SK-N-SH (cell line): Measurements from ENCODE around the gene ALDH7A1. TPM values are rescaled to one million over a fixed set of nuclear protein-coding genes. Genes with fewer than 3 reads are reported as not detected.

Source experiments
- CTCF ChIA-PET: fragments of 300-600, 350-600 bp; formaldehyde crosslinking; extraction: SDS; loops from one replicate; lab custom pipeline; 2021; lab: Yijun Ruan, JAX
- POLR2A ChIA-PET: fragments of 350-600 bp; sonication (Branson Sonifier 250); formaldehyde crosslinking; extraction: SDS; loops from one replicate; lab custom pipeline; 2020; ENCODE audit warnings: antibody characterized with exemption, inconsistent platforms; lab: Yijun Ruan, JAX
- DNase-seq: peaks from one replicate; pipeline ENCODE4 v3.0.0; 2012
- H2AFZ ChIP-seq: fragments of 200-600 bp; sonication (generic); 2 replicates; pipeline ENCODE4 v1.8.1; 2016; ENCODE audit warnings: antibody characterized with exemption, mild to moderate bottlenecking, low read depth
- H3F3A ChIP-seq: fragments of 200-600 bp; sonication (generic); replicated peaks from 2 replicates; pipeline ENCODE3; 2016; ENCODE audit warnings: antibody characterized with exemption, mild to moderate bottlenecking; ENCODE audit not compliant: insufficient read depth
- H3K27ac ChIP-seq, 2 experiments: fragments of 200-500 bp in 1 of 2; fragments of 200-600 bp in 1 of 2; sonication (Bioruptor generic) in 1 of 2; sonication (generic), shearing (Covaris generic) in 1 of 2; 2 replicates each; pipeline versions ENCODE4 v1.5.1 to v1.6.1; 2014 to 2016; ENCODE audit warnings: low read depth in 2 of 2, inconsistent platforms in 1 of 2, low read length in 1 of 2, mild to moderate bottlenecking in 1 of 2, mixed read lengths in 1 of 2
- H3K27me3 ChIP-seq: fragments of 200-600 bp; sonication (generic), shearing (Covaris generic); 2 replicates; pipeline ENCODE4 v1.6.1; 2016; ENCODE audit warnings: mixed run types; ENCODE audit not compliant: insufficient read depth
- H3K36me3 ChIP-seq, 2 experiments: fragments of 200-500 bp in 1 of 2; fragments of 200-600 bp in 1 of 2; sonication (Bioruptor generic) in 1 of 2; sonication (generic) in 1 of 2; replicated peaks in 1 of 2; 2 replicates each; pipeline versions ENCODE3 to v1.5.1; 2014 to 2016; ENCODE audit warnings: low read length in 1 of 2, mild to moderate bottlenecking in 1 of 2; ENCODE audit not compliant: insufficient read depth in 2 of 2, control insufficient read depth in 1 of 2
- H3K4me1 ChIP-seq, 2 experiments: fragments of 200-500 bp in 1 of 2; fragments of 200-600 bp in 1 of 2; sonication (Bioruptor generic) in 1 of 2; sonication (generic), shearing (Covaris generic) in 1 of 2; 2 replicates each; pipeline versions ENCODE4 v1.5.1 to v1.6.1; 2014 to 2016; ENCODE audit warnings: low read depth in 1 of 2, low read length in 1 of 2, mixed run types in 1 of 2; ENCODE audit not compliant: insufficient read depth in 2 of 2, control insufficient read depth in 1 of 2
- H3K4me2 ChIP-seq: fragments of 200-600 bp; sonication (generic), shearing (Covaris generic); 2 replicates; pipeline ENCODE4 v1.6.1; 2017; ENCODE audit warnings: mixed run types
- H3K4me3 ChIP-seq, 2 experiments: fragments of 200-500 bp in 1 of 2; fragments of 200-600 bp in 1 of 2; sonication (Bioruptor generic) in 1 of 2; sonication (generic), shearing (Covaris generic) in 1 of 2; 2 replicates each; pipeline versions ENCODE4 v1.5.1 to v1.8.1; 2014 to 2016; ENCODE audit warnings: low read depth in 2 of 2, inconsistent platforms in 1 of 2, low read length in 1 of 2, mild to moderate bottlenecking in 1 of 2, mixed read lengths in 1 of 2, moderate library complexity in 1 of 2
- H3K79me2 ChIP-seq: fragments of 200-600 bp; sonication (generic); 2 replicates; pipeline ENCODE4 v1.8.1; 2017; ENCODE audit warnings: mild to moderate bottlenecking; ENCODE audit not compliant: insufficient read depth
- H3K9ac ChIP-seq: fragments of 200-600 bp; sonication (generic); 2 replicates; pipeline ENCODE4 v1.6.1; 2017; ENCODE audit warnings: mixed run types
- H3K9me2 ChIP-seq: fragments of 200-600 bp; sonication (generic); 2 replicates; pipeline ENCODE4 v1.6.1; 2017; ENCODE audit warnings: mixed run types
- H3K9me3 ChIP-seq: fragments of 200-600 bp; sonication (generic); 2 replicates; pipeline ENCODE4 v1.6.1; 2017; ENCODE audit warnings: mixed run types, mild to moderate bottlenecking, moderate library complexity
- H4K20me1 ChIP-seq: fragments of 200-600 bp; sonication (generic); 2 replicates; pipeline ENCODE4 v1.6.1; 2017; ENCODE audit warnings: mild to moderate bottlenecking, mixed run types; ENCODE audit not compliant: insufficient read depth
- CTCF ChIP-seq: fragments of 200-600 bp; sonication (generic); IDR thresholded peaks from 2 replicates; pipeline ENCODE4 v1.6.1; 2017; ENCODE audit warnings: antibody characterized with exemption, mild to moderate bottlenecking, moderate library complexity
- ELF1 ChIP-seq: IDR thresholded peaks from 2 replicates; pipeline ENCODE4 v1.4.0; 2012
- EZH2phosphoT487 ChIP-seq: fragments of 200-600 bp; sonication (generic); IDR thresholded peaks from 2 replicates; pipeline ENCODE4 v1.6.1; 2017; ENCODE audit warnings: low read depth, mixed run types, mild to moderate bottlenecking, antibody characterized with exemption, moderate library complexity, borderline replicate concordance
- GABPA ChIP-seq: IDR thresholded peaks from 2 replicates; pipeline ENCODE4 v1.4.0; 2012; ENCODE audit warnings: low read depth, mild to moderate bottlenecking
- MAX ChIP-seq: IDR thresholded peaks from 2 replicates; pipeline ENCODE4 v1.4.0; 2012; ENCODE audit warnings: low read depth
- MEF2A ChIP-seq: IDR thresholded peaks from 2 replicates; pipeline ENCODE4 v1.4.0; 2012; ENCODE audit warnings: low read depth, borderline replicate concordance
- MXI1 ChIP-seq: IDR thresholded peaks from 2 replicates; pipeline ENCODE4 v1.6.1; 2012; ENCODE audit warnings: mild to moderate bottlenecking, low read depth, low read length, improper control_type of control experiment
- NFIC ChIP-seq: IDR thresholded peaks from 2 replicates; pipeline ENCODE4 v1.4.0; 2012; ENCODE audit warnings: borderline replicate concordance
- PBX3 ChIP-seq: IDR thresholded peaks from 2 replicates; pipeline ENCODE4; 2012
- RAD21 ChIP-seq: IDR thresholded peaks from 2 replicates; pipeline ENCODE4 v1.6.1; 2012; ENCODE audit warnings: mild to moderate bottlenecking, low read length
- SMC3 ChIP-seq: IDR thresholded peaks from 2 replicates; pipeline ENCODE4 v1.6.1; 2012; ENCODE audit warnings: low read depth, low read length, improper control_type of control experiment
- TAF1 ChIP-seq: IDR thresholded peaks from 2 replicates; pipeline ENCODE4 v1.6.1; 2012; ENCODE audit warnings: low read depth, mild to moderate bottlenecking, low read length, moderate library complexity, borderline replicate concordance
- TCF12 ChIP-seq: IDR thresholded peaks from 2 replicates; pipeline ENCODE4 v1.4.0; 2012
- USF1 ChIP-seq: IDR thresholded peaks from 2 replicates; pipeline ENCODE4 v1.4.0; 2012; ENCODE audit warnings: low read depth, borderline replicate concordance
- WGBS: methylation state at CpG from one replicate; pipeline ENCODE4 v1.1.6; 2017; ENCODE audit warnings: low lambda C conversion rate; 5-methylcytosine and 5-hydroxymethylcytosine counted together
- polyA plus RNA-seq, 3 experiments: library from polyadenylated mRNA; depleted of rRNA; stranded (reverse); fragments of >200 nt; gene quantifications; 2 replicates each; pipeline ENCODE4 v1.2.3, GENCODE V29; 2012

The ALDH7A1 gene
- polyA plus RNA-seq, 1 of the 3 experiments (the other 2 are of a cell fraction): 44.5 TPM

GRCh38 chr5:126492939-126493338 lies 102.1 kb downstream of the ALDH7A1 start:
- no peak overlapping the region for H2AFZ ChIP-seq
- H4K20me1 ChIP-seq: no peaks in the 10 kb centered on the region
- no peaks in the 10 kb centered on the region for H3K9me2 ChIP-seq
- H3K27ac ChIP-seq: no peak overlapping the region
- peaks cover 3% of the 10 kb centered on the region for H3F3A ChIP-seq
- H3K36me3 ChIP-seq: no peaks in the 10 kb centered on the region
- H3K4me1 ChIP-seq: peaks cover 0 to 9% of the 10 kb centered on the region in 2 experiments; a peak in 2 of 4 replicates
- TF ChIP-seq GABPA: no peak
- TF ChIP-seq MXI1: no peak
- no peak for TF ChIP-seq TCF12
- TF ChIP-seq TAF1: no peak
- TF ChIP-seq EZH2phosphoT487: no peak
- peak; percentile 34 for TF ChIP-seq SMC3
- no peak for TF ChIP-seq USF1
- no peak for TF ChIP-seq MAX
- TF ChIP-seq MEF2A: no peak
- no peak for TF ChIP-seq PBX3
- peak; percentile 41 for TF ChIP-seq CTCF
- no peak for TF ChIP-seq ELF1
- no peak for TF ChIP-seq NFIC
- TF ChIP-seq RAD21: peak; percentile 50
- ChIA-PET CTCF (interaction anchor here (1.3 to 1.7 kb wide), 2 partner anchors 23 to 145 kb away, joined by 4 to 6 read pairs; no protein-coding TSS in a partner anchor), POLR2A (no interaction called here)
- H3K9ac ChIP-seq: no peak overlapping the region
- 81% methylated on average over 8 of the region's 8 CpGs for WGBS
- no peak overlapping the region for H3K4me3 ChIP-seq
- H3K4me2 ChIP-seq: no peak overlapping the region
- H3K79me2 ChIP-seq: no peaks in the 10 kb centered on the region
- DNase-seq: no peak
- H3K27me3 ChIP-seq: no peaks in the 10 kb centered on the region
- no peaks in the 10 kb centered on the region for H3K9me3 ChIP-seq
